CD1c-positive myeloid dendritic cell (primary cell): ENCODE results near the gene TM9SF1.
A peak's percentile ranks its signal among the peaks of the same experiment; 100 is the strongest.

Experiments
- DNase-seq: peaks from one replicate; pipeline ENCODE4 v3.0.0-alpha.2; 2016; ENCODE audit errors: extremely low spot score

TM9SF1 gene

GRCh38 chr14:24195186-24196070 is at the start of gene TM9SF1:
TM9SF1 (minus strand) TSS chr14:24195441; CDS start chr14:24195019, 422 bp downstream.
- peak; percentile 88 for DNase-seq

GRCh38 chr14:24243336-24243836 is 48.1 kb upstream of the TM9SF1 start:
- DNase-seq, result peak; percentile 45

GRCh38 chr14:24241829-24242443 is 46.7 kb upstream of the TM9SF1 start:
- peak; percentile 96 for DNase-seq

- DNase-seq, result no peak
Observed at GRCh38 chr14:24240110-24240918, 45.1 kb upstream of the TM9SF1 start.

GRCh38 chr14:24238527-24239037 is 43.3 kb upstream of the TM9SF1 start:
- DNase-seq, result no peak

- no peak for DNase-seq
Observed at GRCh38 chr14:24238123-24238522, 42.9 kb upstream of the TM9SF1 start.

GRCh38 chr14:24237463-24237955 is 42.3 kb upstream of the TM9SF1 start:
- no peak for DNase-seq

GRCh38 chr14:24236689-24237462 is 41.6 kb upstream of the TM9SF1 start:
- no peak for DNase-seq

- no peak for DNase-seq
Observed at GRCh38 chr14:24235804-24236688, 40.8 kb upstream of the TM9SF1 start.

GRCh38 chr14:24234095-24235005 is 39.1 kb upstream of the TM9SF1 start:
- DNase-seq, result no peak

GRCh38 chr14:24233538-24233866 is 38.3 kb upstream of the TM9SF1 start:
- DNase-seq, result no peak

- DNase-seq, result no peak
Observed at GRCh38 chr14:24232645-24233537, 37.6 kb upstream of the TM9SF1 start, which contains the start of gene GMPR2. GMPR2 (plus strand) TSS chr14:24232929; CDS start chr14:24233254, 325 bp downstream.

- peak; percentile 97 for DNase-seq
Observed at GRCh38 chr14:24232121-24232644, 36.9 kb upstream of the TM9SF1 start, which contains the start of gene NEDD8. NEDD8 (minus strand) TSS chr14:24232367; CDS start chr14:24232267, 100 bp downstream.

- DNase-seq, result no peak
Observed at GRCh38 chr14:24231263-24232120, 36.3 kb upstream of the TM9SF1 start.

GRCh38 chr14:24228902-24229301 is 33.7 kb upstream of the TM9SF1 start:
- DNase-seq, result no peak

- DNase-seq, result no peak
Observed at GRCh38 chr14:24226473-24226872, 31.2 kb upstream of the TM9SF1 start.
